PC-9 (cell line): ENCODE results near the gene PSMD13. TPM values are rescaled to one million over a fixed set of nuclear protein-coding genes. Genes with fewer than 3 reads are reported as not detected.

ENCODE experiments used
- BruUV-seq: library from RNA; stranded (reverse); fragments of 400-500 nt; replicated peaks from 2 replicates; lab custom pipeline; 2021; lab: Mats Ljungman, UMichigan
- CTCF ChIA-PET: fragments of 300-600 bp; sonication (Branson Sonifier 250); formaldehyde crosslinking; loops from one replicate; lab custom pipeline; 2022; ENCODE audit warnings: antibody characterized with exemption; lab: Charles Lee
- POLR2A ChIA-PET: fragments of 300-600 bp; sonication (Branson Sonifier 250); formaldehyde crosslinking; loops from one replicate; lab custom pipeline; 2022; ENCODE audit warnings: antibody characterized with exemption; ENCODE audit not compliant: unreplicated experiment; lab: Charles Lee
- DNase-seq, 2 experiments: peaks; one replicate each; pipeline versions ENCODE4 v3.0.0 to v3.0.0-alpha.2; 2015 to 2022; ENCODE audit warnings: mixed read lengths in 1 of 2
- H2AFZ ChIP-seq: fragments of 200-600 bp; sonication (generic); 2 replicates; pipeline ENCODE4 v1.8.1; 2017; ENCODE audit warnings: antibody characterized with exemption
- H3F3A ChIP-seq: fragments of 200-600 bp; sonication (generic); 2 replicates; pipeline ENCODE4 v1.8.1; 2017; ENCODE audit warnings: antibody characterized with exemption, mild to moderate bottlenecking, low read depth; ENCODE audit not compliant: insufficient read depth
- H3K27ac ChIP-seq: fragments of 200-600 bp; sonication (generic); 2 replicates; pipeline ENCODE4 v1.6.1; 2016; ENCODE audit warnings: mixed run types
- H3K27me3 ChIP-seq: fragments of 200-600 bp; sonication (generic); 2 replicates; pipeline ENCODE4 v1.6.1; 2016; ENCODE audit warnings: low read depth, mixed run types; ENCODE audit not compliant: insufficient read depth
- H3K36me3 ChIP-seq: fragments of 200-600 bp; sonication (generic); 2 replicates; pipeline ENCODE4 v1.6.1; 2016; ENCODE audit warnings: low read depth, mixed run types
- H3K4me1 ChIP-seq: fragments of 200-600 bp; sonication (generic); replicated peaks from 2 replicates; pipeline ENCODE4 v1.6.1; 2016; ENCODE audit warnings: mixed run types; ENCODE audit not compliant: insufficient read depth
- H3K4me2 ChIP-seq: fragments of 200-600 bp; sonication (generic); 2 replicates; pipeline ENCODE4 v1.6.1; 2017; ENCODE audit warnings: mixed run types
- H3K4me3 ChIP-seq: fragments of 200-600 bp; sonication (generic); 2 replicates; pipeline ENCODE4 v1.6.1; 2016; ENCODE audit warnings: mixed run types
- H3K79me2 ChIP-seq: fragments of 200-600 bp; sonication (generic); 2 replicates; pipeline ENCODE4 v1.6.1; 2017; ENCODE audit warnings: low read depth, mixed run types
- H3K9me2 ChIP-seq: fragments of 200-600 bp; sonication (generic); 2 replicates; pipeline ENCODE4 v1.8.1; 2017; ENCODE audit warnings: mild to moderate bottlenecking; ENCODE audit not compliant: insufficient read depth
- H3K9me3 ChIP-seq: fragments of 200-600 bp; sonication (generic); 2 replicates; pipeline ENCODE4 v1.8.1; 2016; ENCODE audit warnings: low read depth; ENCODE audit not compliant: insufficient read depth
- H4K20me1 ChIP-seq: fragments of 200-600 bp; sonication (generic); 2 replicates; pipeline ENCODE4 v1.8.1; 2017; ENCODE audit not compliant: insufficient read depth
- EZH2 ChIP-seq: fragments of 200-600 bp; sonication (generic); IDR thresholded peaks from 2 replicates; pipeline ENCODE4 v1.8.0; 2017; ENCODE audit warnings: antibody characterized with exemption, low read depth
- intact Hi-C: fragments of 100-400 bp; cut with micrococcal nuclease; formaldehyde crosslinking; loops from one replicate; pipeline ENCODE4 v1.10.0; 2022; ENCODE audit not compliant: unreplicated experiment
- total RNA-seq: library from RNA; stranded (reverse); gene quantifications from 2 replicates; pipeline ENCODE4 v1.2.3, GENCODE V29; 2021
- TF ChIP-seq, protein P1 (sequence below): fragments of 200-600 bp; sonication (generic); conservative IDR thresholded peaks from 2 replicates; pipeline ENCODE4 v1.6.1; 2017; ENCODE audit warnings: mixed run types, antibody characterized with exemption, mild to moderate bottlenecking, moderate library complexity

PSMD13 gene
- total RNA-seq, 1 experiment from 2014 or later, result 143 TPM

DNA sequence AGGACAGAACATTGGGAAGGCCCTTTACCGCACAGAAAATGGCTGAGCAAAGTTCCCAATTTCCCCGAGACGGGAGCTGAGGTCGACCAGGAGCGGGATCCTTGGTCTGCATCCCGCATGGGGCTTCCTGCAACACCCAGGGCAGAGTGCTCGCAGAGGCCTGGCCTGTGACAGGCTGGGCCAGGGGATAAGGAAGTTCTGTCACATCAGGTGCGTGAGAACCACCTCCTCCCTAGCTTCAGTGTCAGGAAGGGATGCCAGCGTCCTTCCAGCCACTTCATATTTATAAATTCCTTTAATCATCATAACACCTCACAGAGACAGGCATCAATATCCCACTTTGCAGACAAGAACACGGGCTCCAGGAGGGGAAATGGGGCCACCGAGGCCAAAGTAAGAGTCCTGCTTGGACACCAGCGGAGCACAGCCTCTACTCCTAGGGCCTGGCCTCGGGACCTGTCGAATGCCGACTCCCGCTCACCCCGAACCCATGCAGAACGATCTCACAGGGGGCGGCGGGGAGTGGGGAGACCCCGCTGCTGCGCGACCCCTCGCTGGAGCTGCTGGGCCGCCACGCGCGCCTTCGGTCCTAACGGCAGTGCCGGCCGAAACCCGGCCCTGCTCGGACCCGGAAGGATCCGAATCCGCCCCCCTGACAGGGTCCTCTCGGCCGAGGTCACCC lies 30.1 kb upstream of the PSMD13 start:
- H3K9me3 ChIP-seq, result no peaks in the 10 kb centered on the region
- H3K27ac ChIP-seq, result peak overlapping the region; percentile 51
- POLR2A ChIA-PET, result interaction anchor here (0.5 to 0.9 kb wide), 7 partner anchors 45 to 571 kb away, joined by 3 to 8 read pairs (median 5); partner anchors contain the start of gene PHRF1
- H3K4me2 ChIP-seq, result peak overlapping the region; percentile 99
- no peaks in the 10 kb centered on the region for H3K36me3 ChIP-seq
- peaks cover 10% of the 10 kb centered on the region for H3F3A ChIP-seq
- CTCF ChIA-PET, result no interaction called here
- no peak for DNase-seq
- no peak for TF ChIP-seq EZH2
- TF ChIP-seq, protein P1, sequence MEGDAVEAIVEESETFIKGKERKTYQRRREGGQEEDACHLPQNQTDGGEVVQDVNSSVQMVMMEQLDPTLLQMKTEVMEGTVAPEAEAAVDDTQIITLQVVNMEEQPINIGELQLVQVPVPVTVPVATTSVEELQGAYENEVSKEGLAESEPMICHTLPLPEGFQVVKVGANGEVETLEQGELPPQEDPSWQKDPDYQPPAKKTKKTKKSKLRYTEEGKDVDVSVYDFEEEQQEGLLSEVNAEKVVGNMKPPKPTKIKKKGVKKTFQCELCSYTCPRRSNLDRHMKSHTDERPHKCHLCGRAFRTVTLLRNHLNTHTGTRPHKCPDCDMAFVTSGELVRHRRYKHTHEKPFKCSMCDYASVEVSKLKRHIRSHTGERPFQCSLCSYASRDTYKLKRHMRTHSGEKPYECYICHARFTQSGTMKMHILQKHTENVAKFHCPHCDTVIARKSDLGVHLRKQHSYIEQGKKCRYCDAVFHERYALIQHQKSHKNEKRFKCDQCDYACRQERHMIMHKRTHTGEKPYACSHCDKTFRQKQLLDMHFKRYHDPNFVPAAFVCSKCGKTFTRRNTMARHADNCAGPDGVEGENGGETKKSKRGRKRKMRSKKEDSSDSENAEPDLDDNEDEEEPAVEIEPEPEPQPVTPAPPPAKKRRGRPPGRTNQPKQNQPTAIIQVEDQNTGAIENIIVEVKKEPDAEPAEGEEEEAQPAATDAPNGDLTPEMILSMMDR, result no peak
- peaks cover 11% of the 10 kb centered on the region; the same call in 1 of the 2 replicates for H4K20me1 ChIP-seq
- H3K4me3 ChIP-seq, result peak overlapping the region; percentile 67
- no peaks in the 10 kb centered on the region for H3K27me3 ChIP-seq
- TSS peak; percentile 17 for BruUV-seq
- H3K4me1 ChIP-seq, result peaks cover 11% of the 10 kb centered on the region
- H3K79me2 ChIP-seq, result peaks cover 51% of the 10 kb centered on the region
- peak overlapping the region; percentile 70 for H2AFZ ChIP-seq
- H3K9me2 ChIP-seq, result no peaks in the 10 kb centered on the region
- intact Hi-C loops, result loop anchor here (1.0 to 5.0 kb wide), 2 partner anchors 30 to 256 kb away; partner anchors contain the start of genes PSMD13 and SIRT3

DNA sequence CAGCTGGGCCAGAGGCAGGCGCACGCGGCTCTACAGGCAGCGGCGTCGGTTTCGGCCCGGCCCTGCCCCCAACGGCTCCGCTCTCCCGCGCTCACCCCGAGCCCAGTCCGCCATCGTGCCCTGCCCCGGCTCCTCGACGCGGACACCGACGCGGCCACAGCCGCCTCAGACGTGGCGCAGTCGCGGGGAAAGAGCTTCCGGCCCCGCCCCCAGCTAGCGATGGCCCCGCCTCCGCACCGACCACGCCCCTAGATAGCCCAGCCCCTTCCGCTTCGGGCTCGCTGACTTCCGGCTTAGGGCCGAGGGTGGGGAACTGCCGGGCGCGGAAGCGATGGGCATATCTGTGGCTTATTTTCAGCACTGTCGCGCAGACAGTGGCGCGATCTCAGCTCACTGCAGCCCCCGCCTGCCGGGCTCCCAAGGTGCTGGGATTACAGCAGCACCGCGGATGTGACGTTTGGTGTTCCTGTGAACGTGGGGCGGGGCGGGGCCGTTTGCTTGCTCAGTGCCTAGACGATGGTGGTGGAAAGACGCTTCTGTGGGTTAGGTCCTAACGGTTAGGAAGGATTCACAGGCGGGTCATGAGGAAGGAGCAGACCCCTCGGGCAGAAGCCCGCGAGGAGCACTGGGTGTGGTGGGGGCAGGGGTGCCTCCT lies 29.4 kb upstream of the PSMD13 start, which contains the start of the genes BET1L and RIC8A:
TSS of gene BET1L (minus strand) at position 192 of the 655 bp plus-strand sequence. CDS start at position 114, 78 bp downstream.
TSS of gene RIC8A (plus strand) at position 501 of the 655 bp plus-strand sequence. CDS start 1,147 bp downstream, outside the sequence.
- BruUV-seq, result no TSS peak
- Histone ChIP-seq H3K27ac (peak within 1 kb of the TSS; percentile 89), H2AFZ (peak within 1 kb of the TSS; percentile 80), H3K27me3 (no peaks in the 10 kb centered on the region), H3F3A (peaks cover 10% of the 10 kb centered on the region), H4K20me1 (peaks cover 11% of the 10 kb centered on the region; the same call in 1 of the 2 replicates), H3K36me3 (no peaks in the 10 kb centered on the region), H3K4me3 (peak within 1 kb of the TSS; percentile 67), H3K4me2 (peak within 1 kb of the TSS; percentile 99), H3K9me2 (no peaks in the 10 kb centered on the region), H3K4me1 (peaks cover 11% of the 10 kb centered on the region), H3K9me3 (no peaks in the 10 kb centered on the region), H3K79me2 (peaks cover 51% of the 10 kb centered on the region)
- intact Hi-C loops, result loop anchor here (1.0 to 5.0 kb wide), 2 partner anchors 29 to 255 kb away; partner anchors contain the start of genes PSMD13 and SIRT3
- peak; percentile 89 to 95 for DNase-seq
- TF ChIP-seq, protein P1, result no peak
- TF ChIP-seq EZH2, result no peak
- CTCF ChIA-PET, result no interaction called here
- POLR2A ChIA-PET, result interaction anchor here (0.5 to 0.9 kb wide), 10 partner anchors 45 to 571 kb away, joined by 3 to 9 read pairs (median 5); partner anchors contain the start of gene PHRF1

DNA sequence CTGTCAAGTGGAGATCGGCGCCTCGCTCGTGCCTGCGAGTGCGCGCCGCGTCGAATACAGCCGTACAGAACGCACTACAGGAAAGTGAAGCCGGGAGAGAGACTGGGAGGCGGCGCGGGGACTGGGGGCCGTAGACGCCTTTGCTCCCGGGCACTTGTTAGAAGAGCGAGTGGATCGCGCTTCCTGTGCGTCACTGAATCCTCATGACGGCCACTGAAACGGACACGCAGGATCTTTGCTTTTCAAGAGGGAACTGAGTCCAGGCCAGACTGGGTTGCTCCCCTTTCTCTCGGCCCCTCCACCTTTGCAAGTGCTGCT lies 29.0 kb upstream of the PSMD13 start:
- peak overlapping the region; percentile 80 for H2AFZ ChIP-seq
- CTCF ChIA-PET, result no interaction called here
- H3K9me2 ChIP-seq, result no peaks in the 10 kb centered on the region
- BruUV-seq, result TSS peak; percentile 74
- peaks cover 10% of the 10 kb centered on the region for H3F3A ChIP-seq
- no peaks in the 10 kb centered on the region for H3K27me3 ChIP-seq
- no peak for DNase-seq
- H3K79me2 ChIP-seq, result peaks cover 51% of the 10 kb centered on the region
- intact Hi-C loops, result loop anchor here (1.0 to 5.0 kb wide), 2 partner anchors 28 to 254 kb away; partner anchors contain the start of genes PSMD13 and SIRT3
- POLR2A ChIA-PET, result interaction anchor here (0.6 to 0.9 kb wide), 6 partner anchors 21 to 433 kb away, joined by 4 to 9 read pairs (median 5); no protein-coding TSS in a partner anchor
- H4K20me1 ChIP-seq, result peaks cover 11% of the 10 kb centered on the region; the same call in 1 of the 2 replicates
- H3K4me3 ChIP-seq, result peak overlapping the region; percentile 67
- peak overlapping the region; percentile 89 for H3K27ac ChIP-seq
- TF ChIP-seq, protein P1, result no peak
- no peak for TF ChIP-seq EZH2
- peak overlapping the region; percentile 80 for H3K4me2 ChIP-seq
- H3K36me3 ChIP-seq, result no peaks in the 10 kb centered on the region
- no peaks in the 10 kb centered on the region for H3K9me3 ChIP-seq
- H3K4me1 ChIP-seq, result peaks cover 11% of the 10 kb centered on the region
